ENCODE measurements around the gene PHLDA2. TPM values are rescaled to one million over a fixed set of nuclear protein-coding genes. Genes with fewer than 3 reads are reported as not detected.

The PHLDA2 gene
- total and polyA plus RNA-seq, 2 of the 13 experiments (the other 11 are each of a cell fraction or from before 2014, with no cell fraction given) = 0.55 to 0.78 TPM

- no TSS peak for BruUV-seq (replicated peaks)
- ChIA-PET POLR2A (no interaction called here), CTCF (ENCODE audit: low intra/inter-chr PET ratio, low total read pairs) (no interaction called here)
- DNase-seq (ENCODE audit: low spot score) = no peak
- Histone ChIP-seq H3K27ac (ENCODE audit: extremely low read length, insufficient read depth, low read length) (no peak overlapping the region), H3K4me2 (ENCODE audit: low read depth, low read length) (no peak overlapping the region), H3K27me3 (ENCODE audit: control insufficient read depth in 1 of 2, insufficient read depth in 2 of 2, low read length in 2 of 2) (no peaks in the 10 kb centered on the region), H3K4me3 (replicated peaks in 1 of 3; ENCODE audit: insufficient read depth in 1 of 3, low read depth in 2 of 3, low read length in 3 of 3) (no peak overlapping the region), H3K9me3 (ENCODE audit: low read length) (no peaks in the 10 kb centered on the region), H3K9ac (ENCODE audit: insufficient read depth, low read depth, low read length) (no peak overlapping the region), H3K36me3 (replicated peaks in 1 of 2; ENCODE audit: control insufficient read depth in 1 of 2, insufficient read depth in 2 of 2, low read length in 2 of 2) (peaks cover 34 to 98% of the 10 kb centered on the region in 2 experiments), H3K79me2 (ENCODE audit: insufficient read depth, low read length) (no peaks in the 10 kb centered on the region), H3K4me1 (ENCODE audit: insufficient read depth, low read length) (no peaks in the 10 kb centered on the region), H2AFZ (ENCODE audit: low read length) (no peak overlapping the region), H4K20me1 (ENCODE audit: insufficient read depth, low read length) (0 out of 2 replicates have a peak, but pooled peaks cover 3% of the 10 kb centered on the region)
- ATAC-seq = no peak
- intact Hi-C loops (cut with micrococcal nuclease; ENCODE audit: unreplicated experiment) (no loop called here), in situ Hi-C loops (cut with HindIII; ENCODE audit: extremely low pct_ligation_motif_present, low pct_unique_long_range_greater_than_20kb) (no loop called here)
- FAIRE-seq = no peak
- WGBS (ENCODE audit: low lambda C conversion rate) = 98% methylated on average over 9 of the region's 9 CpGs
- no peak for TF ChIP-seq EED (CRISPR knock-in tag; IDR thresholded peaks at IDR 0.05)
- TF ChIP-seq, protein P1, sequence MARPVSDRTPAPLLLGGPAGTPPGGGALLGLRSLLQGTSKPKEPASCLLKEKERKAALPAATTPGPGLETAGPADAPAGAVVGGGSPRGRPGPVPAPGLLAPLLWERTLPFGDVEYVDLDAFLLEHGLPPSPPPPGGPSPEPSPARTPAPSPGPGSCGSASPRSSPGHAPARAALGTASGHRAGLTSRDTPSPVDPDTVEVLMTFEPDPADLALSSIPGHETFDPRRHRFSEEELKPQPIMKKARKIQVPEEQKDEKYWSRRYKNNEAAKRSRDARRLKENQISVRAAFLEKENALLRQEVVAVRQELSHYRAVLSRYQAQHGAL (CRISPR knock-in tag; IDR thresholded peaks at IDR 0.05; ENCODE audit: not compliant biosample characterization) = no peak
- TF ChIP-seq HOMEZ (CRISPR knock-in tag; IDR thresholded peaks at IDR 0.05; ENCODE audit: low read depth) = no peak
- TF ChIP-seq MBD4 (IDR thresholded peaks at IDR 0.05; ENCODE audit: borderline replicate concordance, low read length) = no peak
- TF ChIP-seq, protein P2, sequence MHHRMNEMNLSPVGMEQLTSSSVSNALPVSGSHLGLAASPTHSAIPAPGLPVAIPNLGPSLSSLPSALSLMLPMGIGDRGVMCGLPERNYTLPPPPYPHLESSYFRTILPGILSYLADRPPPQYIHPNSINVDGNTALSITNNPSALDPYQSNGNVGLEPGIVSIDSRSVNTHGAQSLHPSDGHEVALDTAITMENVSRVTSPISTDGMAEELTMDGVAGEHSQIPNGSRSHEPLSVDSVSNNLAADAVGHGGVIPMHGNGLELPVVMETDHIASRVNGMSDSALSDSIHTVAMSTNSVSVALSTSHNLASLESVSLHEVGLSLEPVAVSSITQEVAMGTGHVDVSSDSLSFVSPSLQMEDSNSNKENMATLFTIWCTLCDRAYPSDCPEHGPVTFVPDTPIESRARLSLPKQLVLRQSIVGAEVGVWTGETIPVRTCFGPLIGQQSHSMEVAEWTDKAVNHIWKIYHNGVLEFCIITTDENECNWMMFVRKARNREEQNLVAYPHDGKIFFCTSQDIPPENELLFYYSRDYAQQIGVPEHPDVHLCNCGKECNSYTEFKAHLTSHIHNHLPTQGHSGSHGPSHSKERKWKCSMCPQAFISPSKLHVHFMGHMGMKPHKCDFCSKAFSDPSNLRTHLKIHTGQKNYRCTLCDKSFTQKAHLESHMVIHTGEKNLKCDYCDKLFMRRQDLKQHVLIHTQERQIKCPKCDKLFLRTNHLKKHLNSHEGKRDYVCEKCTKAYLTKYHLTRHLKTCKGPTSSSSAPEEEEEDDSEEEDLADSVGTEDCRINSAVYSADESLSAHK (CRISPR knock-in tag; IDR thresholded peaks at IDR 0.05; ENCODE audit: borderline replicate concordance) = no peak
- TF ChIP-seq ZNF766 (CRISPR knock-in tag; IDR thresholded peaks at IDR 0.05; ENCODE audit: borderline replicate concordance) = no peak
- TF ChIP-seq HDAC2 (CRISPR knock-in tag; IDR thresholded peaks at IDR 0.05) = no peak
- no peak for TF ChIP-seq RELA (CRISPR knock-in tag; IDR thresholded peaks at IDR 0.05)
- TF ChIP-seq TP53 (CRISPR knock-in tag; conservative IDR thresholded peaks at IDR 0.05) = no peak
- TF ChIP-seq ZNF251 (CRISPR knock-in tag; IDR thresholded peaks at IDR 0.05) = no peak
- no peak for TF ChIP-seq PRDM10 (CRISPR knock-in tag; IDR thresholded peaks at IDR 0.05; ENCODE audit: low read depth)
- TF ChIP-seq ZSCAN29 (CRISPR knock-in tag; conservative IDR thresholded peaks at IDR 0.05) = no peak
- no peak for TF ChIP-seq FOXA1 (IDR thresholded peaks at IDR 0.05)
- TF ChIP-seq FOXA1 (CRISPR knock-in tag; IDR thresholded peaks at IDR 0.05) = no peak
- no peak for TF ChIP-seq ZBTB20 (CRISPR knock-in tag; IDR thresholded peaks at IDR 0.05; ENCODE audit: borderline replicate concordance, low read depth)
- no peak for TF ChIP-seq SMYD3 (CRISPR knock-in tag; IDR thresholded peaks at IDR 0.05)
Measured at GRCh38 chr11:2951231-2952110, 22.3 kb upstream of the PHLDA2 start.

All from HepG2 (cell line).